ENCODE results near the gene ALPL.
"Not testable (repeated sequence)": the region's sequence is repeated elsewhere in the genome, so short reads cannot be mapped to it uniquely, and the experiment has no call there.

Gene ALPL

GRCh38 chr1:21509351-21510112 is at the start of gene ALPL:
ALPL (plus strand) TSS chr1:21509423; CDS start chr1:21554082, 44,659 bp downstream.
- DNase-seq = no peak

- DNase-seq = not testable (repeated sequence)
These were observed 44.1 kb upstream of the ALPL start for GRCh38 chr1:21465127-21465526.

GRCh38 chr1:21467946-21468345 is 41.3 kb upstream of the ALPL start:
- not testable (repeated sequence) for DNase-seq

- DNase-seq = peak; percentile 14
These were observed 40.6 kb upstream of the ALPL start for GRCh38 chr1:21468599-21468998.

- no peak for DNase-seq
These were observed 39.6 kb upstream of the ALPL start for GRCh38 chr1:21469581-21469980.

- DNase-seq = no peak
These were observed 36.4 kb upstream of the ALPL start for GRCh38 chr1:21472861-21473260.

- DNase-seq = no peak
These were observed 30.9 kb upstream of the ALPL start for GRCh38 chr1:21478356-21478755.

- not testable (repeated sequence) for DNase-seq
These were observed 25.3 kb upstream of the ALPL start for GRCh38 chr1:21483881-21484280.

- DNase-seq = no peak
These were observed 20.1 kb upstream of the ALPL start for GRCh38 chr1:21489146-21489545.

- DNase-seq = peak; percentile 13
These were observed 18.3 kb upstream of the ALPL start for GRCh38 chr1:21490774-21491487.

GRCh38 chr1:21491488-21492355 is 17.5 kb upstream of the ALPL start:
- no peak for DNase-seq

- DNase-seq = no peak
These were observed 16.9 kb upstream of the ALPL start for GRCh38 chr1:21492356-21492625.

GRCh38 chr1:21494196-21494595 is 15.0 kb upstream of the ALPL start:
- DNase-seq = no peak

GRCh38 chr1:21495225-21495820 is 13.9 kb upstream of the ALPL start:
- no peak for DNase-seq

GRCh38 chr1:21496063-21496462 is 13.2 kb upstream of the ALPL start:
- DNase-seq = no peak

GRCh38 chr1:21496886-21497285 is 12.3 kb upstream of the ALPL start:
- DNase-seq = no peak

GRCh38 chr1:21497466-21498061 is 11.7 kb upstream of the ALPL start:
- no peak for DNase-seq

- DNase-seq = no peak
These were observed 9.8 kb upstream of the ALPL start for GRCh38 chr1:21499283-21499950.

GRCh38 chr1:21503706-21504377 is 5.4 kb upstream of the ALPL start:
- DNase-seq = no peak

GRCh38 chr1:21506804-21507203 is 2.4 kb upstream of the ALPL start:
- DNase-seq = no peak

GRCh38 chr1:21507511-21508270 is 1.5 kb upstream of the ALPL start:
- no peak for DNase-seq
